Cardiac muscle cell (in vitro differentiated cells and primary cell): ENCODE data around the gene BROX. TPM values are rescaled to one million over a fixed set of nuclear protein-coding genes. Genes with fewer than 3 reads are reported as not detected.

Experiments used
- DNase-seq, 2 donors: peaks; one replicate each; pipeline versions ENCODE4 v3.0.0 to v3.0.0-alpha.2; 2010 to 2017; ENCODE audit warnings: low read depth in 1 of 2, low spot score in 1 of 2
- H3K27ac ChIP-seq: fragments of 200-600 bp; sonication (generic); 2 replicates; pipeline ENCODE4 v1.5.1; 2016
- H3K27me3 ChIP-seq: fragments of 200-600 bp; sonication (generic); 2 replicates; pipeline ENCODE4 v1.6.0; 2016; ENCODE audit warnings: control low read depth
- H3K36me3 ChIP-seq: fragments of 200-600 bp; sonication (generic); 2 replicates; pipeline ENCODE4 v1.5.1; 2016; ENCODE audit warnings: control low read depth
- H3K4me1 ChIP-seq: fragments of 200-600 bp; sonication (generic); 2 replicates; pipeline ENCODE4 v1.8.1; 2017; ENCODE audit warnings: low read depth, mild to moderate bottlenecking, mixed run types
- H3K4me3 ChIP-seq: fragments of 200-600 bp; sonication (generic); 2 replicates; pipeline ENCODE4 v1.5.1; 2016; ENCODE audit warnings: mild to moderate bottlenecking
- H3K9me3 ChIP-seq: fragments of 200-600 bp; sonication (generic); 2 replicates; pipeline ENCODE4 v1.5.1; 2017; ENCODE audit warnings: low read depth, mild to moderate bottlenecking, control low read depth
- polyA plus RNA-seq: library from polyadenylated mRNA; unstranded; fragments of >200 nt; fragmentation: Nextera tagmentation; extraction: Ambion mirVana; gene quantifications from 2 replicates; pipeline ENCODE4 v1.2.1, GENCODE V29; 2016
- total RNA-seq: library from RNA; depleted of rRNA; stranded (reverse); fragments of >200 nt; gene quantifications from 2 replicates; pipeline ENCODE4 v1.2.3, GENCODE V29; 2016
- TF ChIP-seq, protein P1 (sequence below): IDR thresholded peaks from 2 replicates; pipeline ENCODE4 v1.5.1; 2012; ENCODE audit warnings: low read depth, mild to moderate bottlenecking, low read length

BROX gene
- total and polyA plus RNA-seq, 2 experiments from 2014 or later = 16.3 to 26.6 TPM

GRCh38 chr1:222769971-222770620, 57.7 kb downstream of the BROX start:
- TF ChIP-seq, protein P1, sequence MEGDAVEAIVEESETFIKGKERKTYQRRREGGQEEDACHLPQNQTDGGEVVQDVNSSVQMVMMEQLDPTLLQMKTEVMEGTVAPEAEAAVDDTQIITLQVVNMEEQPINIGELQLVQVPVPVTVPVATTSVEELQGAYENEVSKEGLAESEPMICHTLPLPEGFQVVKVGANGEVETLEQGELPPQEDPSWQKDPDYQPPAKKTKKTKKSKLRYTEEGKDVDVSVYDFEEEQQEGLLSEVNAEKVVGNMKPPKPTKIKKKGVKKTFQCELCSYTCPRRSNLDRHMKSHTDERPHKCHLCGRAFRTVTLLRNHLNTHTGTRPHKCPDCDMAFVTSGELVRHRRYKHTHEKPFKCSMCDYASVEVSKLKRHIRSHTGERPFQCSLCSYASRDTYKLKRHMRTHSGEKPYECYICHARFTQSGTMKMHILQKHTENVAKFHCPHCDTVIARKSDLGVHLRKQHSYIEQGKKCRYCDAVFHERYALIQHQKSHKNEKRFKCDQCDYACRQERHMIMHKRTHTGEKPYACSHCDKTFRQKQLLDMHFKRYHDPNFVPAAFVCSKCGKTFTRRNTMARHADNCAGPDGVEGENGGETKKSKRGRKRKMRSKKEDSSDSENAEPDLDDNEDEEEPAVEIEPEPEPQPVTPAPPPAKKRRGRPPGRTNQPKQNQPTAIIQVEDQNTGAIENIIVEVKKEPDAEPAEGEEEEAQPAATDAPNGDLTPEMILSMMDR = no peak
- H3K9me3 ChIP-seq = no peaks in the 10 kb centered on the region
- no peak for DNase-seq
- no peaks in the 10 kb centered on the region for H3K27me3 ChIP-seq
- H3K4me1 ChIP-seq = no peaks in the 10 kb centered on the region
- no peak overlapping the region for H3K27ac ChIP-seq
- no peaks in the 10 kb centered on the region for H3K36me3 ChIP-seq
- no peak overlapping the region for H3K4me3 ChIP-seq

DNA sequence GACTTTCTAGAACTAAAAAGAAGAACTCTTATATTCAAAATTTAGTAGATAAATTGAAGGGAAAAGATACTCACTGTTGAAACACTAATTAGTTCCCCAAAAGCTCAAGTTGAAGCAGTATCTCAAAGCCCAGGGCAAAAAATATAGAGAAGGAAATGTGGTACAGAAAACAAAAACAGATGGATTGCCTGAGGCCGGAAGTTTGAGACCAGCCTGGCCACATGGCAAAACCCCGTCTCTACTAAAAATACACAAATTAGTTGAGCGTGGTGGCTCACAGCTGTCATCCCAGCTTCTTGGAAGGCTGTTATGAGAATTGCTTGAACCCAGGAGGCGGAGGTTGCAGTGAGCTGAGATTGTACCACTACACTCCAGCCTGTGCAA, 60.6 kb downstream of the BROX start:
- Histone ChIP-seq H3K27me3 (no peaks in the 10 kb centered on the region), H3K4me1 (no peaks in the 10 kb centered on the region), H3K4me3 (no peak overlapping the region), H3K27ac (no peak overlapping the region), H3K9me3 (no peaks in the 10 kb centered on the region), H3K36me3 (no peaks in the 10 kb centered on the region)
- TF ChIP-seq, protein P1 = no peak
- no peak for DNase-seq

DNA sequence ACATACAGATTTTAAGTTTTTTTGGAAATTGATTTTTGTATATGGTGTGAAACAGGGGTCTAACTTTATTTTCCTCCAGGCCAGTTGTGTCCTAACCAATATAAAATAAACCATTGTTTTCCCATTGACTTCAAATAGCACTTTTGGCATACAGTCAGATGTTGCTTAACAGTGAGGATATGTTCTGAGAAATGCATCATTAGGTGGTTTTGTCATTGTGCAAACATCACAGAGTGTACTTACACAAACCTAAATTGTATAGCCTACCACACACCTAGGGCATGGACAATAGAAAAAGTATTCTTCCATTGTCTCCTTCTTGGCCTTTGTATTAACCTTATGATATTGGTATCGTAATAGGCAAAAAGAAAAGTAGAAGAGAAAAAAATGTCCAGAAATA, 65.1 kb downstream of the BROX start:
- DNase-seq = peak in 1 of 2 donors; percentile 90
- Histone ChIP-seq H3K36me3 (no peaks in the 10 kb centered on the region), H3K4me1 (no peaks in the 10 kb centered on the region), H3K27ac (no peak overlapping the region), H3K9me3 (no peaks in the 10 kb centered on the region), H3K4me3 (no peak overlapping the region), H3K27me3 (no peaks in the 10 kb centered on the region)
- TF ChIP-seq, protein P1 = no peak

GRCh38 chr1:222777977-222778376, 65.6 kb downstream of the BROX start:
- H3K4me1 ChIP-seq = no peaks in the 10 kb centered on the region
- H3K27ac ChIP-seq = no peak overlapping the region
- H3K9me3 ChIP-seq = no peaks in the 10 kb centered on the region
- H3K4me3 ChIP-seq = no peak overlapping the region
- no peaks in the 10 kb centered on the region for H3K36me3 ChIP-seq
- TF ChIP-seq, protein P1 = no peak
- H3K27me3 ChIP-seq = no peaks in the 10 kb centered on the region
- DNase-seq = peak in 1 of 2 donors; percentile 84

GRCh38 chr1:222781251-222781650, 68.9 kb downstream of the BROX start:
- H3K4me3 ChIP-seq = no peak overlapping the region
- no peak overlapping the region for H3K27ac ChIP-seq
- TF ChIP-seq, protein P1 = no peak
- no peaks in the 10 kb centered on the region for H3K36me3 ChIP-seq
- H3K4me1 ChIP-seq = no peaks in the 10 kb centered on the region
- H3K27me3 ChIP-seq = no peaks in the 10 kb centered on the region
- H3K9me3 ChIP-seq = no peaks in the 10 kb centered on the region
- no peak for DNase-seq
